Endodermal cell (in vitro differentiated cells): ENCODE measurements around the gene PHF2. TPM values are rescaled to one million over a fixed set of nuclear protein-coding genes. Genes with fewer than 3 reads are reported as not detected.

Experiments used
- DNase-seq: peaks from one replicate; pipeline ENCODE4 v3.0.0-alpha.2; 2017
- H3K27ac ChIP-seq: 2 replicates; pipeline ENCODE4 v1.5.1; 2013; ENCODE audit warnings: mild to moderate bottlenecking, low read depth, low read length, moderate library complexity
- H3K27me3 ChIP-seq: 2 replicates; pipeline ENCODE4 v1.6.1; 2013; ENCODE audit warnings: mild to moderate bottlenecking, low read length, moderate library complexity; ENCODE audit not compliant: insufficient read depth, control insufficient read depth, poor library complexity, severe bottlenecking
- H3K36me3 ChIP-seq: 2 replicates; pipeline ENCODE4 v1.7.0; 2013; ENCODE audit warnings: mild to moderate bottlenecking, low read length, moderate library complexity; ENCODE audit not compliant: control insufficient read depth, insufficient read depth
- H3K4me1 ChIP-seq: one replicate; pipeline ENCODE4 v1.7.0; 2013; ENCODE audit warnings: low read length; ENCODE audit not compliant: control insufficient read depth, insufficient read depth
- H3K4me3 ChIP-seq: 2 replicates; pipeline ENCODE4 v1.5.1; 2013; ENCODE audit warnings: mild to moderate bottlenecking, low read length, moderate library complexity
- H3K9ac ChIP-seq: 2 replicates; pipeline ENCODE4 v1.6.1; 2013; ENCODE audit warnings: mild to moderate bottlenecking, low read length, moderate library complexity; ENCODE audit not compliant: poor library complexity, severe bottlenecking; ENCODE audit errors: extremely low read depth
- H3K9me3 ChIP-seq: 2 replicates; pipeline ENCODE4 v1.6.1; 2013; ENCODE audit warnings: mild to moderate bottlenecking, low read length, moderate library complexity; ENCODE audit not compliant: control insufficient read depth
- H3K27ac Mint-ChIP-seq: 2 replicates; pipeline ENCODE4 v1.8.0; 2020; ENCODE audit warnings: mixed read lengths
- H3K27me3 Mint-ChIP-seq: 2 replicates; pipeline ENCODE4 v1.8.0; 2021; ENCODE audit warnings: mild to moderate bottlenecking, mixed read lengths; ENCODE audit not compliant: insufficient read depth
- H3K36me3 Mint-ChIP-seq: 2 replicates; pipeline ENCODE4 v1.8.0; 2020; ENCODE audit warnings: low read depth, mixed read lengths
- H3K4me1 Mint-ChIP-seq: 2 replicates; pipeline ENCODE4 v1.8.0; 2020; ENCODE audit warnings: mixed read lengths
- H3K4me3 Mint-ChIP-seq: 2 replicates; pipeline ENCODE4 v1.8.0; 2020; ENCODE audit warnings: mild to moderate bottlenecking, moderate library complexity, mixed read lengths
- H3K9me3 Mint-ChIP-seq: 2 replicates; pipeline ENCODE4 v1.8.0; 2020; ENCODE audit warnings: mild to moderate bottlenecking, mixed read lengths
- WGBS, 2 experiments: methylation state at CpG; one replicate each; pipeline versions ENCODE4 v1.1.5 to v1.1.7; 2013; ENCODE audit warnings: missing lambda C conversion rate in 2 of 2, mixed read lengths in 1 of 2; ENCODE audit not compliant: insufficient coverage in 1 of 2, insufficient read length in 1 of 2; 5-methylcytosine and 5-hydroxymethylcytosine counted together
- total RNA-seq, 2 donors: library from RNA; stranded (reverse); fragmentation: NEBNext Ultra II Directional in 1 of 2; extraction: Animal tissue kit (Norgen Biotek cat#: 25700) in 1 of 2; gene quantifications; 2 replicates in 1 of 2; 3 replicates in 1 of 2; pipeline ENCODE4 v1.2.1, GENCODE V29; 2021
- TF ChIP-seq, protein P1 (sequence below): fragments of 200-600 bp; sonication (generic); conservative IDR thresholded peaks from 2 replicates; pipeline ENCODE4 v1.5.0; 2021; ENCODE audit warnings: antibody characterized with exemption, mild to moderate bottlenecking

Gene PHF2
- total RNA-seq, 2 donors from 2014 or later = 17.1 to 20.2 TPM

- no peak overlapping the region for H3K4me3 ChIP-seq
- no peaks in the 10 kb centered on the region for H3K9me3 Mint-ChIP-seq
- H3K4me3 Mint-ChIP-seq = no peak overlapping the region
- TF ChIP-seq, protein P1, sequence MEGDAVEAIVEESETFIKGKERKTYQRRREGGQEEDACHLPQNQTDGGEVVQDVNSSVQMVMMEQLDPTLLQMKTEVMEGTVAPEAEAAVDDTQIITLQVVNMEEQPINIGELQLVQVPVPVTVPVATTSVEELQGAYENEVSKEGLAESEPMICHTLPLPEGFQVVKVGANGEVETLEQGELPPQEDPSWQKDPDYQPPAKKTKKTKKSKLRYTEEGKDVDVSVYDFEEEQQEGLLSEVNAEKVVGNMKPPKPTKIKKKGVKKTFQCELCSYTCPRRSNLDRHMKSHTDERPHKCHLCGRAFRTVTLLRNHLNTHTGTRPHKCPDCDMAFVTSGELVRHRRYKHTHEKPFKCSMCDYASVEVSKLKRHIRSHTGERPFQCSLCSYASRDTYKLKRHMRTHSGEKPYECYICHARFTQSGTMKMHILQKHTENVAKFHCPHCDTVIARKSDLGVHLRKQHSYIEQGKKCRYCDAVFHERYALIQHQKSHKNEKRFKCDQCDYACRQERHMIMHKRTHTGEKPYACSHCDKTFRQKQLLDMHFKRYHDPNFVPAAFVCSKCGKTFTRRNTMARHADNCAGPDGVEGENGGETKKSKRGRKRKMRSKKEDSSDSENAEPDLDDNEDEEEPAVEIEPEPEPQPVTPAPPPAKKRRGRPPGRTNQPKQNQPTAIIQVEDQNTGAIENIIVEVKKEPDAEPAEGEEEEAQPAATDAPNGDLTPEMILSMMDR = no peak
- H3K9ac ChIP-seq = no peak overlapping the region
- H3K27ac ChIP-seq = no peak overlapping the region
- H3K9me3 ChIP-seq = no peaks in the 10 kb centered on the region
- DNase-seq = no peak
- no peaks in the 10 kb centered on the region for H3K4me1 ChIP-seq
- peaks cover 45% of the 10 kb centered on the region for H3K36me3 Mint-ChIP-seq
- H3K36me3 ChIP-seq = peaks cover 75% of the 10 kb centered on the region
- peaks cover 6% of the 10 kb centered on the region for H3K4me1 Mint-ChIP-seq
- no peaks in the 10 kb centered on the region for H3K27me3 Mint-ChIP-seq
- WGBS, 2 experiments = 97% methylated on average over 1 of the region's 1 CpG; no CpG with 5 or more reads in 1 of the 2 experiments
- no peaks in the 10 kb centered on the region for H3K27me3 ChIP-seq
- no peak overlapping the region for H3K27ac Mint-ChIP-seq
Observed at GRCh38 chr9:93552923-93553322, 23.5 kb upstream of the PHF2 start.

DNA sequence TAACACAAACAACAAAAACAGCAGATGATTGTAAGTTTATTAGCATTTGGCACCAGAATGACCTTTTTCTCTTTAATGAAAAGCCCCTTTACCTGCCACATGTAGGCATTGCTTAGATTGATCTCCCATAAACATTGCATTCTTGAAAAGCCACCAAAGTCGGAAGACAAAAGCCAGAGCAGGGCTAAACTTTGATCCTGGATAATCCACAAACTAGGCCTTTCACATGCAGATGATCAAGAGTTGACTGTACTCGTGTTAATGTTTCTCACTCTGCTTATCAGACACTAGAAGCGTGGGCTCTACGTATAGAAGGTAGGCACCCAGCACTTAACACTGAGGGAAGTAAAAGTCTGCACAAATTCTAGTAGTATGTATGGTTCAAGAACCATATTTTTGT is 21.0 kb upstream of the PHF2 start:
- TF ChIP-seq, protein P1 = no peak
- H3K9me3 ChIP-seq = no peaks in the 10 kb centered on the region
- no peak overlapping the region for H3K27ac Mint-ChIP-seq
- no peak for DNase-seq
- no peak overlapping the region for H3K27ac ChIP-seq
- peaks cover 6% of the 10 kb centered on the region for H3K4me1 Mint-ChIP-seq
- no peaks in the 10 kb centered on the region for H3K27me3 ChIP-seq
- H3K9me3 Mint-ChIP-seq = no peaks in the 10 kb centered on the region
- peaks cover 60% of the 10 kb centered on the region for H3K36me3 Mint-ChIP-seq
- 40 to 78% methylated on average over 2 to 4 of the region's 4 CpGs for WGBS, 2 experiments
- no peak overlapping the region for H3K9ac ChIP-seq
- H3K36me3 ChIP-seq = peaks cover 85% of the 10 kb centered on the region
- no peak overlapping the region for H3K4me3 Mint-ChIP-seq
- no peak overlapping the region for H3K4me3 ChIP-seq
- no peaks in the 10 kb centered on the region for H3K27me3 Mint-ChIP-seq
- no peaks in the 10 kb centered on the region for H3K4me1 ChIP-seq

DNA sequence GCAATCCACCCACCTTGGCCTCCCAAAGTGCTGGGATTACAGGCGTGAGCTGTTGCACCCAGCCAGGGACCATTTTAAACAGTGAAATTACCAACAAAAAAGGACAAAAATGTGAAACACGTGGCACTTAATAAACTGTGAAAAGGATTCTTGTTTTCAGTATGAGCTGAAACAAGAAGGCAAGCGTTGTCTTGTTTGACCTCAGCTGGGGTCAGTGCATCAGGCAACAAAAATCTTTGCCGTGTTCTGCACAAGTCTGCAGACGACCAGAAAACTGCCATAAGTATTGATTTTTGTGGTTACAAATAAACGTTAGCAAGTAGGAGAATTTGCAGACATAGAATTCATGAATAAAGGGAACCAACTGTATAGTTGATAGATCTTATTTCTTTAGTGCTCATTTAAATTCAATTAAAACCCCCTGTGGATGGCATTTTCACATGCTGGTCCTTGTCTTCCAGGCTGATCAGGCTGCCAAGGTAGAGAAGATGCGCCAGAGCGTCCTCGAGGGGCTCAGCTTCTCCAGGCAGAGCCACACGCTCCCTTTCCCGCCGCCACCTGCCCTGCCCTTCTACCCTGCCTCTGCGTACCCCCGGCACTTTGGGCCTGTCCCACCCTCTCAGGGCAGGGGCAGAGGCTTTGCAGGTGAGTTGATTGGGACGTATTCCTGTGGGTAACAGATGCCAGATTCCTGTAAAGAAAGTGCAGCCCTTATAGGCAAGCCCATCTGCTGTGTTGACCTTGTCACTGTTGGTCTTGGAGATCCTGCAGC is 18.8 kb upstream of the PHF2 start:
- no peaks in the 10 kb centered on the region for H3K9me3 Mint-ChIP-seq
- H3K4me1 ChIP-seq = no peaks in the 10 kb centered on the region
- DNase-seq = no peak
- no peaks in the 10 kb centered on the region for H3K9me3 ChIP-seq
- no peak overlapping the region for H3K4me3 Mint-ChIP-seq
- TF ChIP-seq, protein P1 = no peak
- no peaks in the 10 kb centered on the region for H3K27me3 ChIP-seq
- WGBS, 2 experiments = 93 to 98% methylated on average over 13 to 15 of the region's 15 CpGs
- no peak overlapping the region for H3K9ac ChIP-seq
- no peaks in the 10 kb centered on the region for H3K27me3 Mint-ChIP-seq
- H3K4me3 ChIP-seq = no peak overlapping the region
- H3K27ac ChIP-seq = no peak overlapping the region
- H3K27ac Mint-ChIP-seq = no peak overlapping the region
- peaks cover 65% of the 10 kb centered on the region for H3K36me3 Mint-ChIP-seq
- peaks cover 83% of the 10 kb centered on the region for H3K36me3 ChIP-seq
- peaks cover 6% of the 10 kb centered on the region for H3K4me1 Mint-ChIP-seq
